Measurements from ENCODE around the gene PPFIBP1. TPM values are rescaled to one million over a fixed set of nuclear protein-coding genes. Genes with fewer than 3 reads are reported as not detected.

The PPFIBP1 gene
- total and polyA plus RNA-seq, 9 of the 15 experiments (the other 6 are each of a cell fraction or from before 2014, with no cell fraction given), result 0.46 to 3.5 (median 1.8) TPM

- TF ChIP-seq IRF9 (tag; IDR thresholded peaks at IDR 0.05) (no peak), ZNF668 (CRISPR knock-in tag; IDR thresholded peaks at IDR 0.05) (no peak), MTF1 (CRISPR knock-in tag; IDR thresholded peaks at IDR 0.05; ENCODE audit: borderline replicate concordance) (no peak), ZBTB5 (IDR thresholded peaks at IDR 0.05) (no peak), ZNF507 (tag; conservative IDR thresholded peaks at IDR 0.05) (no peak), ZNF24 (IDR thresholded peaks at IDR 0.05) (no peak), KDM2B (CRISPR knock-in tag; IDR thresholded peaks at IDR 0.05) (no peak), ZNF3 (CRISPR knock-in tag; IDR thresholded peaks at IDR 0.05) (no peak), ZNF717 (CRISPR knock-in tag; IDR thresholded peaks at IDR 0.05) (no peak)
Observed at GRCh38 chr12:27539191-27539631, 15.2 kb downstream of the PPFIBP1 start (continued).

All from K562 (cell line).